Measurements from ENCODE around the gene COLEC11.

The COLEC11 gene

GRCh38 chr2:3610415-3610814 lies 15.5 kb downstream of the COLEC11 start:
- Histone ChIP-seq H3K9me2 (ENCODE audit: low read depth, low read length) (no peaks in the 10 kb centered on the region), H3F3A (ENCODE audit: insufficient read depth, low read length) (no peaks in the 10 kb centered on the region; the same call in 1 of the 2 replicates), H3K36me3 (ENCODE audit: insufficient read depth, low read length) (no peaks in the 10 kb centered on the region), H3K4me3 (ENCODE audit: low read depth, low read length, poor library complexity, severe bottlenecking) (peak overlapping the region; percentile 37), H3K79me2 (ENCODE audit: insufficient read depth, low read length) (no peaks in the 10 kb centered on the region), H3K27ac (ENCODE audit: low read depth, low read length, poor library complexity, severe bottlenecking) (peak overlapping the region; percentile 85), H3K27me3 (ENCODE audit: insufficient read depth, low read length) (no peaks in the 10 kb centered on the region), H3K9ac (ENCODE audit: low read length) (peak overlapping the region; percentile 55; the same call in 1 of the 2 replicates), H2AFZ (ENCODE audit: low read length) (no peak overlapping the region), H3K9me3 (ENCODE audit: low read length) (no peaks in the 10 kb centered on the region), H3K4me2 (ENCODE audit: low read length) (peak overlapping the region; percentile 58), H4K20me1 (ENCODE audit: insufficient read depth, low read length) (no peaks in the 10 kb centered on the region), H3K4me1 (ENCODE audit: insufficient read depth, low read length, severe bottlenecking) (peaks cover 55% of the 10 kb centered on the region)
- TF ChIP-seq, protein P1, sequence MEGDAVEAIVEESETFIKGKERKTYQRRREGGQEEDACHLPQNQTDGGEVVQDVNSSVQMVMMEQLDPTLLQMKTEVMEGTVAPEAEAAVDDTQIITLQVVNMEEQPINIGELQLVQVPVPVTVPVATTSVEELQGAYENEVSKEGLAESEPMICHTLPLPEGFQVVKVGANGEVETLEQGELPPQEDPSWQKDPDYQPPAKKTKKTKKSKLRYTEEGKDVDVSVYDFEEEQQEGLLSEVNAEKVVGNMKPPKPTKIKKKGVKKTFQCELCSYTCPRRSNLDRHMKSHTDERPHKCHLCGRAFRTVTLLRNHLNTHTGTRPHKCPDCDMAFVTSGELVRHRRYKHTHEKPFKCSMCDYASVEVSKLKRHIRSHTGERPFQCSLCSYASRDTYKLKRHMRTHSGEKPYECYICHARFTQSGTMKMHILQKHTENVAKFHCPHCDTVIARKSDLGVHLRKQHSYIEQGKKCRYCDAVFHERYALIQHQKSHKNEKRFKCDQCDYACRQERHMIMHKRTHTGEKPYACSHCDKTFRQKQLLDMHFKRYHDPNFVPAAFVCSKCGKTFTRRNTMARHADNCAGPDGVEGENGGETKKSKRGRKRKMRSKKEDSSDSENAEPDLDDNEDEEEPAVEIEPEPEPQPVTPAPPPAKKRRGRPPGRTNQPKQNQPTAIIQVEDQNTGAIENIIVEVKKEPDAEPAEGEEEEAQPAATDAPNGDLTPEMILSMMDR (IDR thresholded peaks at IDR 0.05; ENCODE audit: low read length), result no peak
- TF ChIP-seq EZH2 (IDR thresholded peaks at IDR 0.05; ENCODE audit: borderline replicate concordance, low read length), result no peak

DNA sequence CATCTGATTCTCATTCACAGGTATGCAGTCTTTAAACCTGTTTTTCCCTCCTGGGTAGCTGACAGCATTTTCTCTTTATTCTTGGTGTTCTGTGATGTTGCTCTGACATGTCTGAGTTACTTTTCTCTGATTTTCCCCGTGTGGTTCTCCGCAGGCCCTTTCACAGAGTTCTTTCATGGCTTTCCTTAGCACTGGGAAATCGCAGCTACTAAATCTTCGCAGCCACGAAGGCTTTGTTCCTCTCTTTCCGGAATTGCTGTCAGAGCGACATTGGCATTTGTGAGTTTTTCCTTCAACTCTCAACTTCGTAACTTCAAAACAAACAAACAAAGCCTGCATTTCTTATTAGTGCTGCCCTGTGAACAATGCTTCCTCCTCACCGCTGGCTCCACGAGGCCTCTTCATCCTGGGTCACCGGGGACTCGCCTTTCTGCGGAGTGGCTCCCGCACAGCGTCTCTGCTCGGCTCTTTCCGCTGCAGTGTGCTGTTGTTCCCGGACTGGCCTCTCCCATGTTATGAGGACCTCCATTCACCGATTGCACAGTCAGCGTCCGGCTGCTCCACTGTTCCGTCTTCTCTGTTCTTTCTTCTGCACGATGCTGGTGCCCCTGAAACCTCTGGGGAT lies 16.1 kb downstream of the COLEC11 start:
- Histone ChIP-seq H3K9ac (ENCODE audit: low read length) (peak overlapping the region; percentile 55; the same call in 1 of the 2 replicates), H3K4me1 (ENCODE audit: insufficient read depth, low read length, severe bottlenecking) (peaks cover 49% of the 10 kb centered on the region), H2AFZ (ENCODE audit: low read length) (no peak overlapping the region), H4K20me1 (ENCODE audit: insufficient read depth, low read length) (no peaks in the 10 kb centered on the region), H3K36me3 (ENCODE audit: insufficient read depth, low read length) (no peaks in the 10 kb centered on the region), H3K9me2 (ENCODE audit: low read depth, low read length) (no peaks in the 10 kb centered on the region), H3K27me3 (ENCODE audit: insufficient read depth, low read length) (no peaks in the 10 kb centered on the region), H3K4me2 (ENCODE audit: low read length) (peak overlapping the region; percentile 58), H3K9me3 (ENCODE audit: low read length) (no peaks in the 10 kb centered on the region), H3F3A (ENCODE audit: insufficient read depth, low read length) (no peaks in the 10 kb centered on the region; the same call in 1 of the 2 replicates), H3K79me2 (ENCODE audit: insufficient read depth, low read length) (no peaks in the 10 kb centered on the region), H3K4me3 (ENCODE audit: low read depth, low read length, poor library complexity, severe bottlenecking) (peak overlapping the region; percentile 37), H3K27ac (ENCODE audit: low read depth, low read length, poor library complexity, severe bottlenecking) (peak overlapping the region; percentile 85)
- TF ChIP-seq, protein P1 (IDR thresholded peaks at IDR 0.05; ENCODE audit: low read length), result no peak
- TF ChIP-seq EZH2 (IDR thresholded peaks at IDR 0.05; ENCODE audit: borderline replicate concordance, low read length), result no peak

DNA sequence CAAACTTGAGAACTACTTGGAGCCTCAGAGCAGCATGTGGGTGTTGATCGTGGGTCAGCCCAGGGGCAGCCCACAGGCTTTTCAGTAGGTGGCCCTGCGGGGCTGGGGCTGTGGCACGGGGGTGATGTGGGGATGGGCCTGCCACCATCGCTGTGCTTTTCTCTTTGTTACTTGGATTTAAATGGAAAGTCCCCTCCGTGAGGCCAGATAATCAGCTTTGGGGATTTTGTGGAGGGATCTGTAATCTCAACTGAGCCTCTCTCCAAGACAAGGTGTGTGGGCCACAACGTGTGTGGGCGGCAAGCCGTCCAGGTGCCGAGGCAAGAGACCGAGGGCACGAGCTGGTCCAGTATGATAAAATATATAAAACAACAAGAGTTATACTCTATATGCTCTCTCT lies 16.7 kb downstream of the COLEC11 start:
- TF ChIP-seq EZH2 (IDR thresholded peaks at IDR 0.05; ENCODE audit: borderline replicate concordance, low read length), result no peak
- TF ChIP-seq, protein P1 (IDR thresholded peaks at IDR 0.05; ENCODE audit: low read length), result no peak
- Histone ChIP-seq H3F3A (ENCODE audit: insufficient read depth, low read length) (no peaks in the 10 kb centered on the region; the same call in 1 of the 2 replicates), H2AFZ (ENCODE audit: low read length) (no peak overlapping the region), H3K9me2 (ENCODE audit: low read depth, low read length) (no peaks in the 10 kb centered on the region), H3K27ac (ENCODE audit: low read depth, low read length, poor library complexity, severe bottlenecking) (peak overlapping the region; percentile 85), H3K9me3 (ENCODE audit: low read length) (no peaks in the 10 kb centered on the region), H3K4me1 (ENCODE audit: insufficient read depth, low read length, severe bottlenecking) (peaks cover 49% of the 10 kb centered on the region), H4K20me1 (ENCODE audit: insufficient read depth, low read length) (no peaks in the 10 kb centered on the region), H3K27me3 (ENCODE audit: insufficient read depth, low read length) (no peaks in the 10 kb centered on the region), H3K9ac (ENCODE audit: low read length) (peak overlapping the region; percentile 55; the same call in 1 of the 2 replicates), H3K79me2 (ENCODE audit: insufficient read depth, low read length) (no peaks in the 10 kb centered on the region), H3K4me2 (ENCODE audit: low read length) (peak overlapping the region; percentile 58), H3K4me3 (ENCODE audit: low read depth, low read length, poor library complexity, severe bottlenecking) (peak overlapping the region; percentile 37), H3K36me3 (ENCODE audit: insufficient read depth, low read length) (no peaks in the 10 kb centered on the region)

Data from OCI-LY1 (cell line).